ENCODE measurements around the gene MAML2. TPM values are rescaled to one million over a fixed set of nuclear protein-coding genes. Genes with fewer than 3 reads are reported as not detected.

Gene MAML2
- total RNA-seq, 5 donors from 2014 or later (not counting 1 experiment from before 2014, with no cell fraction given) = 30.4 to 66.7 (median 35.1) TPM

DNA sequence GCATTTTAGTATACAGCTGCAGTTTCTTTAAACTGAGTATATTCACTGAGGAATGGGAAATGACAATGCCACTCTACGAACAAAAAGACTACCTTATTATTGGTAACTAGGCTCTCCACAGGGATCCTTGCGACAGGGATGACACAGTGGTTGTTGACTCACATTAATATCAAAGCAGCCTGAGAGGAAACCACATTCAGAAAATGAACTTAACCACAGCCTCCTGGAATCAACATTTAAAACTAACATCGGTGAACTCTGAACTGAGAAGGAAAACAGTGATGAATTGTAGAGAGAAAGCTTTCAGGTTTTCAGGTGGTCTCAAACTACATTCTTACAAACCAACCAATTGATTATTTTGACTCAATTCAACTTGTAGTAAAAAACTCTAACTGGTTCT is 328.8 kb downstream of the MAML2 start:
- ChIA-PET CTCF (interaction anchor here (1.0 to 1.7 kb wide), 2 partner anchors 41 to 329 kb away, joined by 3 to 13 read pairs; partner anchors contain the start of gene MAML2 (in 1 of the 2)), POLR2A (interaction anchor here (0.5 to 1.5 kb wide), 7 partner anchors 98 to 380 kb away, joined by 3 to 6 read pairs (median 3); partner anchors contain the start of genes CCDC82 (in 1 of the 2) and MAML2 (in 1 of the 2))
- Mint-ChIP-seq H3K9me3 (no peaks in the 10 kb centered on the region), H3K27ac (peak overlapping the region; percentile 91), H3K36me3 (no peaks in the 10 kb centered on the region), H3K4me3 (peak overlapping the region; percentile 29 to 68 (median 68)), H3K27me3 (no peaks in the 10 kb centered on the region), H3K4me1 (peaks cover 0 to 67% (median 65%) of the 10 kb centered on the region in 3 donors)
- DNase-seq (peak in 31 of 35 experiments; percentile 3 to 73 (median 37)), ATAC-seq (replicated peaks in 1 of 4) (peak; percentile 49 to 67 (median 62))
- WGBS (ENCODE audit: insufficient coverage) = no CpG with 5 or more reads among the region's 3 CpGs
- Histone ChIP-seq H3K36me3 (ENCODE audit: control insufficient read depth in 2 of 2, extremely low read depth in 1 of 2, insufficient read depth in 1 of 2, low read length in 1 of 2) (no peaks in the 10 kb centered on the region), H3K4me3 (ENCODE audit: control insufficient read depth in 1 of 2, extremely low read depth in 1 of 2, low read length in 1 of 2) (no peak overlapping the region), H3K27ac (ENCODE audit: low read length) (peak overlapping the region; percentile 54), H3K27me3 (replicated peaks in 1 of 2; ENCODE audit: control insufficient read depth in 2 of 2, extremely low read depth in 1 of 2, insufficient read depth in 2 of 2, low read length in 1 of 2) (no peaks in the 10 kb centered on the region), H3K9me3 (no peaks in the 10 kb centered on the region), H3K4me1 (ENCODE audit: control insufficient read depth in 1 of 2, extremely low read depth in 1 of 2, insufficient read depth in 2 of 2, low read length in 2 of 2) (peaks cover 33 to 57% of the 10 kb centered on the region in 2 experiments)

DNA sequence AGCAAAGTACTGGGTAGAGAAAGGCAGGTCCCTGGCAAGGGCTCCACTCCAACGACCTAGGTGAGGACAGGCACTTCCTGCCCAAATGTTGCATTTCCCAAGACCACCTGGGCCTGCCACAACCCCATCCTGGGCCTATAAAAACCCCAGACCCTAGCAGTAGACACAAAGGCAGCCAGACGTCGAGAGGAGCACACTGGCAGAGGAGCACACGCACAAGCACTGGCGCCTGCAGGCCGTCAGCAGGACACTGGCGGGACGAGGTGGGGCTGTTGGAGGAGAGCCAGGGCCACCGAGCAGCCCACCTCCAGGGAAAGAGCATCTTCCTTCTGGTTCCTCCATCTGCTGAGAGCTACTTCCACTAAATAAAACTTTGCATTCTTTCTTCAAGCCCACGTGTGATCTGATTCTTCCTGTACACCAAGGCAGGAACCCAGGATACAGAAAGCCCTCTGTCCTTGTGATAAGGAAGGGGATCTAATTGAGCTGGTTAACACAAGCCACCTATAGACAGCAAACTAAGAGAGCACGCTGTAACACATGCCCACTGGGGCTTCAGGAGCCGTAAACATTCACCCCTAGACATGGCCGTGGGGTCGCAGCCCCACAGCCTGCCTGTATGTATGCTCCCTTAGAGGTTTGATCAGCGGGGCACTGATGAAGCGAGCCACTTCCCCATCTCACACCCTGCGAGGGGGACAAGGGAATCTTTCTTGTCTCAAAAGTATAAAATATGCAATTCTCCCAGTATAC is 329.4 kb downstream of the MAML2 start:
- no peaks in the 10 kb centered on the region for H3K27me3 ChIP-seq (replicated peaks in 1 of 2; ENCODE audit: control insufficient read depth in 2 of 2, extremely low read depth in 1 of 2, insufficient read depth in 2 of 2, low read length in 1 of 2)
- H3K36me3 ChIP-seq (ENCODE audit: control insufficient read depth in 2 of 2, extremely low read depth in 1 of 2, insufficient read depth in 1 of 2, low read length in 1 of 2) = no peaks in the 10 kb centered on the region
- no peaks in the 10 kb centered on the region for H3K36me3 Mint-ChIP-seq
- H3K27ac ChIP-seq (ENCODE audit: low read length) = peak overlapping the region; percentile 54
- H3K27ac Mint-ChIP-seq = peak overlapping the region; percentile 91
- no peaks in the 10 kb centered on the region for H3K27me3 Mint-ChIP-seq
- H3K4me3 Mint-ChIP-seq = peak overlapping the region; percentile 29 to 68 (median 68)
- H3K4me3 ChIP-seq (ENCODE audit: control insufficient read depth in 1 of 2, extremely low read depth in 1 of 2, low read length in 1 of 2) = no peak overlapping the region
- H3K9me3 Mint-ChIP-seq = no peaks in the 10 kb centered on the region
- H3K9me3 ChIP-seq = no peaks in the 10 kb centered on the region
- CTCF ChIA-PET = interaction anchor here in 1 of 2 donors (0.6 to 2.2 kb wide), 3 partner anchors 330 to 381 kb away, joined by 3 to 13 read pairs (median 12); partner anchors contain the start of gene MAML2
- POLR2A ChIA-PET = interaction anchor here in 1 of 2 donors (1.5 kb wide), 1 partner anchor 329 kb away, joined by 4 read pairs; the partner anchor contains the start of gene MAML2
- peaks cover 33 to 57% of the 10 kb centered on the region in 2 experiments for H3K4me1 ChIP-seq (ENCODE audit: control insufficient read depth in 1 of 2, extremely low read depth in 1 of 2, insufficient read depth in 2 of 2, low read length in 2 of 2)
- ATAC-seq (replicated peaks in 1 of 4) (peak; percentile 5 to 14 (median 10)), DNase-seq (peak in 25 of 35 experiments; percentile 6 to 61 (median 23))
- H3K4me1 Mint-ChIP-seq = peaks cover 0 to 66% (median 66%) of the 10 kb centered on the region in 3 donors
- 71% methylated on average over 7 of the region's 17 CpGs for WGBS (ENCODE audit: insufficient coverage)

DNA sequence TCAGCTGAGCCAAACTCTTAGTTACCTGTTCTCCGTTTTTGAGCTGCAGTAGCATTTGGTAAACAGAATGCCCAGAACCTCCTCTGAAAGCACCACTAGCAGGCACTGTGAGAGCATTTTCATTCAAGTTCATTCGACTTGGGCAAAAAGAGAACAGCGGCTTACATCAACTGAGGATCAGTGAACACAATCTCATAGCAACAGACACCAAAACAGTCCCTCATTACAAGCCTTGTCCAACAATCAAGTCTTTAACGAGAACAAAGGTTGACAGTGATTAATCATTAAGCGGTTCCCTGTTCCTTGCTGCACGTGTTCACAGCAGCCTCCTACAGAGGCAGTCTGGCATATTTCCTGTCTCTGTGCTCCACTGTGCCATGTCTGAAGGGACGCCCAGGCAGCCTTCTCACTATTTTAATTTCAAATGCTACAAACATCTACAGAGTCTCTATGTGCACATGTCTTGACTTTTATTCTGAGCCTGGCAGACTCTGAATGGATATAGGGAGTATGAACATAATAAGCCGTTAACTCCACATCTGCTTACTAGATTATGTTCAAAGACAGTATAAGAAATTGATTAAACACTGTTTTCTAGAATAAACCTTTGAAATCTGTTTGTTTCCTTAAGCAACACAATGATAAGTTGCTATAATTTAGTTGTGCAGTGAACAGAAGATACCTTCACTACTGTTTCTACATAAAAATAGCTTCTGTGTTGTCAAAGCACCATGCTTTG is 330.7 kb downstream of the MAML2 start:
- 14% methylated on average over 5 of the region's 8 CpGs for WGBS (ENCODE audit: insufficient coverage)
- peak; percentile 71 to 83 (median 78) for ATAC-seq (replicated peaks in 1 of 4)
- Mint-ChIP-seq H3K27me3 (no peaks in the 10 kb centered on the region), H3K9me3 (no peaks in the 10 kb centered on the region), H3K4me3 (peak overlapping the region; percentile 47 to 68 (median 60)), H3K27ac (peak overlapping the region; percentile 91), H3K4me1 (peaks cover 0 to 69% (median 66%) of the 10 kb centered on the region in 3 donors), H3K36me3 (no peaks in the 10 kb centered on the region)
- Histone ChIP-seq H3K4me3 (ENCODE audit: control insufficient read depth in 1 of 2, extremely low read depth in 1 of 2, low read length in 1 of 2) (peak overlapping the region; percentile 6 to 51), H3K36me3 (ENCODE audit: control insufficient read depth in 2 of 2, extremely low read depth in 1 of 2, insufficient read depth in 1 of 2, low read length in 1 of 2) (no peaks in the 10 kb centered on the region), H3K9me3 (no peaks in the 10 kb centered on the region), H3K27ac (ENCODE audit: low read length) (peak overlapping the region; percentile 65), H3K4me1 (ENCODE audit: control insufficient read depth in 1 of 2, extremely low read depth in 1 of 2, insufficient read depth in 2 of 2, low read length in 2 of 2) (peaks cover 27 to 57% of the 10 kb centered on the region in 2 experiments), H3K27me3 (replicated peaks in 1 of 2; ENCODE audit: control insufficient read depth in 2 of 2, extremely low read depth in 1 of 2, insufficient read depth in 2 of 2, low read length in 1 of 2) (no peaks in the 10 kb centered on the region)
- ChIA-PET CTCF (interaction anchor here (0.5 to 2.2 kb wide), 3 partner anchors 57 to 331 kb away, joined by 4 to 12 read pairs (median 6); partner anchors contain the start of gene MAML2 (in 1 of the 2)), POLR2A (interaction anchor here (0.6 to 1.0 kb wide), 4 partner anchors 152 to 331 kb away, joined by 3 to 5 read pairs (median 3); partner anchors contain the start of gene MAML2 (in 1 of the 2))
- peak in 34 of 35 experiments; percentile 3 to 81 (median 48) for DNase-seq

DNA sequence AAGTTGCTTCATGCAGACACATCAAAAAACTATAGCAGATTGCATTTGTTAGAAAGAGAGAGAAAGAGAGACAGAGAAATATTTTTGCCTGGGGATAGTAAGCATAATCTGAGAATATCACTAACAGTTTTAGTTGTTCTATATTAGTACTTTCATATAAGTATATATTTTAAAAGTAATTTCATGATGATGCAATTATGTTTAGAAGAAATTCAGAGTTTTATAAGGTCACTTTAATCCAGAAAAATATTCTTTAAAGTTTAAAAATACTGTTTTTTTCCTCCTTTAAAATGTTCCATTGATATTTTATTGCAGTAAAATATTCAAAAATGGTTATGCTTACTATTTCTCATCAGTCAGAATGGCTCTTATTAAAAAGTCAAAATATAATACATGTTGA is 332.3 kb downstream of the MAML2 start:
- peaks cover 0 to 56% (median 54%) of the 10 kb centered on the region in 3 donors for H3K4me1 Mint-ChIP-seq

DNA sequence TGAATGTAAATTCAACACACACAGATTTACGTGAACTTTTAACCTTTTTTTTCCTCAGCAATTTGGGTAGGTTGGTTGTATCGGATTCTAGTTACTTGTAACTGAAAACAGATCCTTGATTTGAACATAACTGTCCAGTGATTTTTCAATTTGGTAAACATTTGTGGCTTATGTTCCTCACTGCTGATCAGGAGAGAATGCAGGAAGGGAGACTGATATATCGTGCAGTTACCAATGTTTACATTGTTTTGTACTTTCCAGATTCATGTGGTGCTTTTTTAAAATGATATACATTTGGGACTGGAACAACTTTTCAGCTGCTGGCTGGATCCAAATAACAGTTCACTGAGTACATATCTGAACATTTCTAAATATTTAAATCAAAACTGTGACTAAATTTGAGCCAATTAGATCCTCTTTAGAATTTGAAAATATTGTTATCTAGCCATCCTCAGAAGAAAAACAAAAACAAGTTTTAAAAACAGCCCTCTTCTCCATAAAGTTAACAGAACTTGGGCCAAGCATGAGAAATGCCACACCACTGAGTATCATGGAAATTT is 334.8 kb downstream of the MAML2 start:
- Mint-ChIP-seq H3K27ac (no peak overlapping the region), H3K36me3 (peaks cover 6% of the 10 kb centered on the region), H3K4me1 (peaks cover 0 to 32% (median 31%) of the 10 kb centered on the region in 3 donors), H3K4me3 (no peak overlapping the region), H3K27me3 (no peaks in the 10 kb centered on the region), H3K9me3 (no peaks in the 10 kb centered on the region)
- no peak overlapping the region for H3K27ac ChIP-seq (ENCODE audit: low read length)
- CTCF ChIA-PET = no interaction called here
- peaks cover 6 to 20% of the 10 kb centered on the region in 2 experiments for H3K4me1 ChIP-seq (ENCODE audit: control insufficient read depth in 1 of 2, extremely low read depth in 1 of 2, insufficient read depth in 2 of 2, low read length in 2 of 2)
- POLR2A ChIA-PET = interaction anchor here in 1 of 2 donors (0.7 kb wide), 1 partner anchor 46 kb away, joined by 3 read pairs; no protein-coding TSS in a partner anchor
- DNase-seq (no peak), ATAC-seq (replicated peaks in 1 of 4) (no peak)
- no peak overlapping the region for H3K4me3 ChIP-seq (ENCODE audit: control insufficient read depth in 1 of 2, extremely low read depth in 1 of 2, low read length in 1 of 2)
- WGBS (ENCODE audit: insufficient coverage) = 100% methylated on average over 2 of the region's 3 CpGs
- no peaks in the 10 kb centered on the region for H3K36me3 ChIP-seq (ENCODE audit: control insufficient read depth in 2 of 2, extremely low read depth in 1 of 2, insufficient read depth in 1 of 2, low read length in 1 of 2)
- no peaks in the 10 kb centered on the region for H3K27me3 ChIP-seq (replicated peaks in 1 of 2; ENCODE audit: control insufficient read depth in 2 of 2, extremely low read depth in 1 of 2, insufficient read depth in 2 of 2, low read length in 1 of 2)
- no peaks in the 10 kb centered on the region for H3K9me3 ChIP-seq

More for the DNA sequence above, 332.3 kb downstream of the MAML2 start:
- Histone ChIP-seq H3K27me3 (replicated peaks in 1 of 2; ENCODE audit: control insufficient read depth in 2 of 2, extremely low read depth in 1 of 2, insufficient read depth in 2 of 2, low read length in 1 of 2) (no peaks in the 10 kb centered on the region), H3K4me3 (ENCODE audit: control insufficient read depth in 1 of 2, extremely low read depth in 1 of 2, low read length in 1 of 2) (no peak overlapping the region), H3K36me3 (ENCODE audit: control insufficient read depth in 2 of 2, extremely low read depth in 1 of 2, insufficient read depth in 1 of 2, low read length in 1 of 2) (no peaks in the 10 kb centered on the region), H3K27ac (ENCODE audit: low read length) (no peak overlapping the region), H3K9me3 (no peaks in the 10 kb centered on the region), H3K4me1 (ENCODE audit: control insufficient read depth in 1 of 2, extremely low read depth in 1 of 2, insufficient read depth in 2 of 2, low read length in 2 of 2) (peaks cover 23 to 43% of the 10 kb centered on the region in 2 experiments)
- no peak for DNase-seq
- H3K27me3 Mint-ChIP-seq = no peaks in the 10 kb centered on the region
- ChIA-PET POLR2A (no interaction called here), CTCF (interaction anchor here (0.6 to 1.6 kb wide), 2 partner anchors 330 to 945 kb away, joined by 4 read pairs; no protein-coding TSS in a partner anchor)
- no peak overlapping the region for H3K4me3 Mint-ChIP-seq
- ATAC-seq (replicated peaks in 1 of 4) = no peak
- no peaks in the 10 kb centered on the region for H3K9me3 Mint-ChIP-seq
- no peaks in the 10 kb centered on the region for H3K36me3 Mint-ChIP-seq
- H3K27ac Mint-ChIP-seq = peak overlapping the region; percentile 49 to 75
